GM18867 (cell line): ENCODE data around the gene BHLHE23.
A peak's percentile ranks its signal among the peaks of the same experiment; 100 is the strongest.

Source experiments
- ATAC-seq: cut with Tn5 transposase; IDR thresholded peaks from one replicate; pipeline ENCODE4 v1.9.1; 2021; ENCODE audit warnings: mild to moderate bottlenecking, moderate library complexity; ENCODE audit not compliant: unreplicated experiment

BHLHE23 gene

GRCh38 chr20:62975812-62976508, 30.8 kb downstream of the BHLHE23 start:
- no peak for ATAC-seq

GRCh38 chr20:62975251-62975760, 31.5 kb downstream of the BHLHE23 start:
- no peak for ATAC-seq

- no peak for ATAC-seq
These were observed 33.7 kb downstream of the BHLHE23 start for GRCh38 chr20:62972845-62973745.

GRCh38 chr20:62971950-62972844, 34.6 kb downstream of the BHLHE23 start:
- ATAC-seq, result peak; percentile 69

- ATAC-seq, result no peak
These were observed 35.4 kb downstream of the BHLHE23 start for GRCh38 chr20:62971211-62971949.

GRCh38 chr20:62970307-62971210, 36.2 kb downstream of the BHLHE23 start:
- no peak for ATAC-seq

- no peak for ATAC-seq
These were observed 36.8 kb downstream of the BHLHE23 start for GRCh38 chr20:62969939-62970306.

GRCh38 chr20:62969179-62969760, 37.5 kb downstream of the BHLHE23 start:
- no peak for ATAC-seq

GRCh38 chr20:62968378-62969178, 38.2 kb downstream of the BHLHE23 start:
- no peak for ATAC-seq

- no peak for ATAC-seq
These were observed 39.0 kb downstream of the BHLHE23 start for GRCh38 chr20:62967628-62968351.

- no peak for ATAC-seq
These were observed 39.6 kb downstream of the BHLHE23 start for GRCh38 chr20:62967149-62967501.

GRCh38 chr20:62966212-62967148, 40.3 kb downstream of the BHLHE23 start:
- no peak for ATAC-seq

GRCh38 chr20:62965363-62965771, 41.4 kb downstream of the BHLHE23 start:
- no peak for ATAC-seq

- no peak for ATAC-seq
These were observed 42.1 kb downstream of the BHLHE23 start for GRCh38 chr20:62964700-62965099.

- ATAC-seq, result no peak
These were observed 43.0 kb downstream of the BHLHE23 start for GRCh38 chr20:62963614-62964397.
